NCI-H748 treated with DMSO at 0.1 percent for 48 hours (cell line): Measurements from ENCODE around the gene SLC25A42.

ENCODE experiments used
- DNase-seq: peaks from one replicate; lab custom pipeline; 2025; lab: John Stamatoyannopoulos, UW

The SLC25A42 gene

DNA sequence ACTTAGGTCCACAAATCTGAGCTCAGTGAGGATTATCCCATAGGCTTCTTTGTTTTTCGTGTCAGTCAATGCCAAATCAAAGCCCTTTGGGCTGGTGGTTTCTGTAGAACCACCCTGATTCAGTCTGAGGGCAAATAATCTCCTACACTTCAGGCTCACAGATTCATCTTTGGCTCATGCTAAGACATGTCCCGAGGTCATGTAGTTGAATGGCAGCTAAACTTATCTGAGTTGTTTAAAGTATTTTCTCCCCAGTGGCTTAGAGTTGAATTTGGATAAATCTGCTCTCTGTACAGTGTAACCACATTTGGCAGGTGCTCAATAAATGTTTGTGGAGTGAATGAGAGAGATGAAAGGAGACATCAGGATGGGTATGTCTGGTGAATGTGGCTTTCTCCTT is 13.1 kb upstream of the SLC25A42 start:
- no peak for DNase-seq

DNA sequence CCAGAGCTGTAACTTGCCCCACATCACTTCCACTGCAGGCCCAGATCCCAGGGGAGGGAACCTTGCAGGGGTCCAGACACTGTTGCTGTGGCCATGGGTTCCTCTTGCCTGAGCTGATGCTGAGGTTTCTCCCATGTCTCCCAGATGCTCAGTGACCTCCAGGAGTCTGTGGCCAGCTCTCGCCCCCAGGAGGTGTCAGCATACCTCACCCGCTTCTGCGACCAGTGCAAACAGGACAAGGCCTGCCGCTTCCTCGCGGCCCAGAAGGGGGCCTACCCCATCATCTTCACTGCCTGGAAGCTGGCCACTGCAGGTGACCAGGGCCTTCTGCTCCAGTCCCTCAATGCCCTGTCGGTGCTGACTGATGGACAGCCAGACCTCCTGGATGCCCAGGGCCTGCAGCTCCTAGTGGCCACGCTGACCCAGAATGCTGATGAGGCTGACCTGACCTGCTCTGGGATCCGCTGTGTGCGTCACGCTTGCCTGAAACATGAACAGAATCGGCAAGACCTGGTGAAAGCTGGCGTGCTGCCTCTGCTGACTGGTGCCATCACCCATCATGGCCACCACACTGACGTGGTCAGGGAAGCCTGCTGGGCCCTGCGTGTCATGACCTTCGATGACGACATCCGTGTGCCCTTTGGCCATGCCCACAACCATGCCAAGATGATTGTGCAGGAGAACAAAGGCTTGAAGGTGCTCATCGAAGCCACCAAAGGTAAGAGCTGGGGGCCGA is 12.1 kb upstream of the SLC25A42 start:
- no peak for DNase-seq

DNA sequence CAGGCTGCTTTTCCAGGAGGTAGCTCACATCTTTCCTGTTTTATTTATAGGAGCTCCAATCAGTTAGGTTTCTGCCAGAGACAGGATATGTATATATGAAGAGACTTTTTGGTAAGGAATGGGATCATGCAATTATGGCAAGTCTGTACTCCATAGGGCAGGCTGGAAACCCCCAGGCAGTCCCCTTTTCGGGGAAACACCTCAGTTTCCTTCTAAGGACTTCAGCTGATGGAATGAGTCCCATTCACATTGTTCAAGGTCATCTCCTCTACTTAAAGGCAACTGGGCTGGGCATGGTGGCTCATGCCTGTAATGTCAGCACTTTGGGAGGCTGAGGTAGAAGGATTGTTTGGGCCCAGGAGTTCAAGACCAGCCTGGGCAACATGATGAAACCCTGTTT is 10.9 kb upstream of the SLC25A42 start:
- no peak for DNase-seq

DNA sequence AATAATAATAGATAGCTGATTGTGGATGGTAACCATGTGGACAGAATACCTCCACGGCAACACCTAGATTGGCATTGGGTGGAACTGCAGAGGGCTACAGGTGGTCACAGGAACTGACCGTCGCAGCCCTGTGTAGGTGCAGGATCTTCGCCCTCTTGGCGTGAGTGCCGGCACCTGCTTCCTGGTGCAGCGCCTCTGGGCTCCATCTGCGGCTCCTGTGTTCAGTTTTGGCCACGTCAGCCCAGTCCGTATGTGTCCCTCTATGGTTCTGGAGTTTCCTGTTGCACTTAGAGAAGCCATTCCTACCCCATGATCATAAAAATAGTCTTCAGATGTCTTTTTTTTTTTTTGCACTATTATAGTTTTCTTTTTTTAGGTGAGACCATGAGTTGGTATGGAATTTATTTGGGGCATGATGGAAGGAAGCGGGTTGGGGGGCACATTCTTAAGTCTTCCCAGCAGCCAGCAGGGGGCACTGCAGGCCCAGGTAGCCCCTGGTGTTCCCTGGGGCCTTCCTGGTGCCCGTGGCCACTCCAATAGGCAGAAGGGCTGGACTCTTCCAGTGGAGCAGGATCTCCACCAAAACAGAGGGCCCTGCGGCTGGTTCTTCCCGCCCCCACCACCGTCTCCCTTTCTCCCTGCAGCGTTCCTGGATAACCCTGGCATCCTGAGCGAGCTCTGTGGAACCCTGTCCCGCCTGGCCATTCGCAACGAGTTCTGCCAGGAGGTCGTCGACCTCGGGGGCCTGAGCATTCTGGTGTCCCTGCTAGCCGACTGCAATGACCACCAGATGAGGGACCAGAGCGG is 10.1 kb upstream of the SLC25A42 start:
- DNase-seq, result no peak

DNA sequence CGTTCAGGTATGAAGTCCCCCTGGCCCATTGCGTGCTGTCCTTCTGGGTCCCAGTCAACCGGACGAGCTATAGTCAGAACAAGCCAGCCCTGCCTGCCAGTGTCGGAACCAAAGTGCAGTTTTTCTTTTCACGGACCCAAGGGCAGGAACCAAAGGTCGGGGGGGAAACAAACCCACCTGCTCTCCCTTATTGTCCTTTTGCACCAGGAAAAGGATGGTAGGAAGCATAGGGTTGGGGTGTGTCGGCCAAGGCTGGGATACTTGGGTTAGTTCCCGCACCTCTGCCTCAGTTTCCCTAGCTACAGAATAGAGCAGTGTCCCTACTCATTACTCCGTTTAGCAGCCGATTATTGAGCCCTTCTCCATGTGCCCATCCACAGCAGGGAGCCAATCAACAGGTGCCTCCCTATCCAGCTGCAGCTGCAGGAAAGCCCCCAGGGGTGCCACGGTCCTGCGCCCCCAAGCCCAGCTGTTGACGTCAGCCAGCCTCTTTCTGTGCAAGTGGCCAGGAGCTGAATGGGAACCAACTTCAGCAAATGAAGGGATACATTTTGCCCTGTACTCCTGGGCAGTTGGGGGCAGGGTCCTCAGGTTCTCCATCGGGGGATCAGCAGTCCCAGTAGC is 9.4 kb upstream of the SLC25A42 start:
- DNase-seq, result no peak

DNA sequence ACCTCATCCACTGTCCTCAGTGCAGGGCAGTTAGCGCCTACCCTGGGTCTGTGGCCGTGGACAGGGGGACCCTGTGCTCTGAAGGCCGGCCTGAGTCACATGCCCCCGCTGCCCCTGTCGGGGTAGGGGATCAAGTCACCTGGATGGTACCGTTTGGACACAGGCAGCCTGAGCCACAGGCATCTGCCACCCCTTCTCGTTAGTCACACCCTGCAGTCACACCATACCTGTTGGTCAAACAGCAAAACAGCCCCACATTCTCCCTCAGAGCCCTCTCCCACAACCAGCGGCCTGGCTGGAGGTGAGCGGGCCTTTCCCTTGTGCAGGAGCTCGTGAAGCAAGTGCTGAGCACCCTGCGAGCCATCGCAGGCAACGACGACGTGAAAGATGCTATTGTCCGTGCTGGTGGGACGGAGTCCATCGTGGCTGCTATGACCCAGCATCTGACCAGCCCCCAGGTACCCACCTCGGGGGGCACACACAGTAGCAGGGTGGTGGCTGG is 8.8 kb upstream of the SLC25A42 start:
- no peak for DNase-seq

DNA sequence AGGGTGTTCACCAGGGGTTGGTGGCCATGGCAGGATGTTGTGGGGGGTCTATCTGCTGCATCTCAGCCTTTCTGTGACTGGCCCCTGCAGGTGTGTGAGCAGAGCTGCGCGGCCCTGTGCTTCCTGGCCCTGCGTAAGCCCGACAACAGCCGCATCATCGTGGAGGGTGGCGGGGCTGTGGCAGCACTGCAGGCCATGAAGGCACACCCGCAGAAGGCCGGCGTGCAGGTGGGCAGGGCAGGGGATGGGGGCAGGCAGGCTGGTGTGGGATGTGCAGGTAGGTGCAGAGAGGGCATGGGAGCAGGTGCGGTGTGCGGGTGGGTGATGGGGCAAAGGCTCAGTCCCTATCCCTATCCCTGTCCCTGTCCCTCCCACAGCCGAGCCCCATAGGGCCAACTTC is 8.1 kb upstream of the SLC25A42 start:
- no peak for DNase-seq

DNA sequence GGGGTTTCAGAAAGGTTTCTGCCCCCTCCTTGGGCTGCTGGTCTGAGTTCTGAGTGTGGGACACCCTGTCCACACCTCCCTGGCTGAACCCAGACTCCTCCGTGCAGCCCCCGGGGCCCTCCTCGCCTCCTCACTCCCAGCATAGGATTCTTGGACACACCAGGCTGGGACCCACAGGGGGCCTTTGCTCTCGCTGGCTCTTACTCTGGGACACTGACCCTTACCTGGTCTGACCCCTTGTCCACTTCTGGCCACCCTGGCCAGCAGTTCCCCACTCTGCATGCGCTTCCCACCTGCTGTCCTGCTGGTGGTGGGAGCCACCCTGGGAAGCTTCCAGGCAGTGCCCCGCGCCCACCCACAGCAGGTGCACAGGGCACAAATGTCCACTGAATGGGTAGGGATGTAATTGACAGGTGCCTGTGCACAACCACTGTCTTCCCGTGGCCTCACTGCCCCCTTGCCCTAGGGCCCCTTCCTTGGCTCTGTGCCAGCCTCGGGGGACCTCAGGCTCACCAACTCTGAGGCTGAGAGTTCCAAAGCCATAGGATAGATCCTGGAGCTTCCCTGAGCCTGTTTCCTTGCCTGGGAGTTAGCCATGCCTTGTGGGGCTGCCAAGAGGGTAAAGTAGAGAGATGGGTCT is 7.0 kb upstream of the SLC25A42 start:
- no peak for DNase-seq

DNA sequence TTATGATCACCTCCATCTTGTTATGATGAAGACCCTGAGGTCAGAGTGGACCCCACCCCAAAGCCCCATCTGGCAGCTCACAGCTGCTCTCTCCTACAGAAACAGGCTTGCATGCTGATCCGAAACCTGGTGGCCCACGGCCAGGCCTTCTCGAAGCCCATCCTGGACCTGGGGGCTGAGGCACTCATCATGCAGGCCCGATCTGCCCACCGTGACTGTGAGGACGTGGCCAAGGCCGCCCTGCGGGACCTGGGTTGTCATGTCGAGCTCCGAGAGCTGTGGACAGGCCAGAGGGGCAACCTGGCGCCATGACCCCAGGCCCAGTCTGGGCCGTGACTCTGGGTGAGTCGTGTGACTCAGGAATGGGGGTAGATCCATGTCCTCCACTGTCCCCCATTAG is 6.5 kb upstream of the SLC25A42 start:
- DNase-seq, result no peak

DNA sequence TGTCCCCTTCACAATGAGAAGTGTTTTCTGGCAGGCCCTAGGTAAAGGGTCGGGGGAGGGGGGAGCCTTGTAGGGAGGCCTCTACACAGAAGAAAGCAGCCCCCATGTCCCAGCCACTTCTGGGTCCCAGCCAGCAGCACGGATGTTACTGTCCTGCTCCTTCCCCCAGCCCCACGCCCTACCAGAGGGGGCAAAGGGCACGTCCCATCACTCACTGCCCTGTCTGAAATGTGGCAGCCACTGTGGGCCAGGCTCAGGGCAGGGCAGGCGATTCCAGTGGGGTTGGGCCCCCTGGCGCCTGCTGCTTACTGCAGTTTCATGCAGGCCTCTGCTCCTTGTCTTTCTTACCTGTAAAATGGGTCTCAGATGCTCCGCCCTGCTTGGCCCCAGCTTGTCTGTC is 6.1 kb upstream of the SLC25A42 start:
- DNase-seq, result no peak

DNA sequence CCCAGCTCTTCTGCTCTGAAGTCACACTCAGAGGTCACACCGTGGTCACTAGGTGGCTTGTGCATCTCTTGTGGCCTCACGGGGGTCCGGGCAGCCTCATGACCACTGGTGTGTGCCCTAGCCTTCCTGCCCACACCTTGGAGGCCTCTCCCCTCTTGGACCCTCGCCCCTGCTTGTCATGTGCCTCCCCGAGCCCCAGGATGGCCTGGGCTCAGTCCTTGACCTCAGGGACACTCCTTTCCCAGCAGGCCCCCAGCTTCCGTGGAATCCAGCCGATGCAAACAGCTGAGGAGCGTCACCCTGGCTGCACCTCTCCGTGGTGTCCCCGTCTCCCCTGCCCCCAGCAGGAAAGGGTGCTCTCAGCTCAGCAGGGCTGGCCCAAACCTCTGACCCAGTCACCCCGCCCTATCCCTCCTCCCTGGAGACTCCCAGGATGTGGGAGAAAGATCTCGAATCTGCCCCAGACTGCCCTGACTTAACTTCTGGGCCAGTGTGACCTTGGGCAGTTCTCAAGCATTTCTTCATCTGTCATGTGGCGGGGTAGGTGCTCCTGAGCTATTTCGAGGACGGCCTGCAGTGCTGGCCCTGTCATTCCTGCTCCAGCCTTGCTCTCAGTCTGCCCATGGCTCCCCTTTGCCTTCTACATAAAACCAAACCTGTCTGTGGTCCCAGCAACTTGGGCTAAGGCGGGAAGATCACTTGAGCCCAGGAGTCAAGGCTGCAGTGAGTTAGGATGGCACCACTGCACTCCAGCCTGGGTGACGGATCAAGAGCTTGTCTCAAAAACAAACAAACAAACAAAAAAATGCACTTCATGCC is 4.6 kb upstream of the SLC25A42 start:
- no peak for DNase-seq

DNA sequence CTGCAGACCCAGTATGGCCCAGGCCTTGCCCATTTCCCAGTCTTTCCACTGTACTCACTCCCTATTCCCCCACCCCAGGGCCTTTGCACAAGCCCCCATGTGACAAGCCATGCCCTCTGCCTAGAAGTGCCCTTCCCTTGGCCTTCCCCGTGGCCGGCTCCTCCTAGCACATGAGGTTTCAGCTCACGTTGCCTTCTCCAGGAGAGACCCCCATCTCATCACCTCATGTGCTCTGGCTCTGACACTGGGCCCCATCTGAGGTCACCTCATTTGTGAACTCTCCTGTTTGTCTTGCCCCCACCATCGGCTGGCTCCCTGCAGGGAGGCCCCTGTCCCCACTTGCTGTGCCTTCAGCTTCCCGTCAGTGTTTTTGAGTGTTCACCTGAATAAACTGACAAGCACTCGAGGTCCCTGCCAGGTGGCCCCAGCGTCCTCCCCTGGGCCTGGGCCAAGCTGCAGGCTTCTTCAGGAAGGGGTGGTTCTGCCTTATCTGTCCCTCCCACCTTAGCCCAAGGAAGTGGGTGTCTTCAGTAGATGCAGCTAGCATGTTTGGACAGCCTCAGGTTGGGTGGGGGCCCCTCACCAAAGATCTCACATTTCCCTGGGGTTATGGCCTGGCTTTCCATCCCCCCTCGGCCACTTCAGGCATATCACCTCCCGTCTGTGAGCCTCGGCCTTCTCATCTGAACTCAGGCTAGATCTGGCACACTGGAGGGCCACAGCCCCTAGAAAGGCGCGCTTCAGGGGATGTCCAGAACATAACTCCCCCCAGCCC is 3.8 kb upstream of the SLC25A42 start:
- no peak for DNase-seq

DNA sequence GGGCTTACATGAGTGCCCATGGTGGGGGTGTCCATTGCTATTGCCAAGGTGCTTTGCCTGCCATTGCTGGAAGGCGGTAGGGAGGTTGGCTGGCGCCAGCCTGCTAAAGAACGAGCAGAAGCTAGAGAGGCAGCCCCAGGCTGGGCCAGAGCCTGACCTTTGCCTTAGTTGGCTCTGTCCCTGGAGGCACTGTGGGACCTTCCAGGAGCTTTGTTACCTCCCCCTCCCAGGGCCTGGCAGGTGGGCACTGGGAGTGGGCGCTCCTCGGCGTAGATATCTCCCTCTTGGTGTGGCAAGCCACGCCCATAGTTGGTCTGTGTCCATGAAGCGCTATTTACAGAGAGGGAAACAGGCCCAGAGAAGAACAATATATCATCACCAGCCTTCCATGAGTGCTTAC is 2.3 kb upstream of the SLC25A42 start:
- no peak for DNase-seq

DNA sequence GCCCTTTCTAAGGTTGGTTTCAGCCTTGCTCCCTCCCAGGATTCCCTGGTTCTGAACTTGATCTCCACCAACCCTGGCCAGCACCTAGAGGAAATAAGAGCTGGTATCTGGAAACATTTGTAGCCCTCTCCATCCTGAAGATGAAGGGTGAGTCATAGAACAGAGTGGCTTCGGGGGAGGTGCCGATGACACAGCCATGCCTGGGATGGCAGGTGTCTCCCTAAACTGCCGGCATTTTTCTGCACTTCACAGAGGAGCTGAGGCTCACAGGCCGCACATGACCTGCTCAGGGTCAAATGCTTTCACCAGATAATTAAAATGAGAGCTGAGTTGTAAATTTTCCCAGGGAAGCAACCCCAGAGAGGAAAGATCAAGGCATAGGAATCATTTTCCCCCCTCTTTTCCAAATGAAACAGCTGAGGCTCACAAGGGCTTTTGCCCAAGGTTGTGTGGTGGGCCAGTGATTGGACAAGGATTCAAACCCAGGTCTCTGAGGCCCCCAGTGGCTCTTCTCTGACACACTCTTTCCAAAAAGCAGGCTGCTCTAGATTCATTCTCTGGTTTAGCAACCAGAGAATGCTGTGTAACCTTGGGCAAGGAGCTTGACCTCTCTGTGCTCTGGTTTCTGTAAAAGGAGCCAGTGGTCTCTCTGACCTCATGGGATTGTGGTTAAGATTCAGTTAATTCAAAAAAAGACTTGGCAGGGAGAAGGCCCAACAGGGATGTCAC is 1.2 kb upstream of the SLC25A42 start:
- DNase-seq, result no peak

DNA sequence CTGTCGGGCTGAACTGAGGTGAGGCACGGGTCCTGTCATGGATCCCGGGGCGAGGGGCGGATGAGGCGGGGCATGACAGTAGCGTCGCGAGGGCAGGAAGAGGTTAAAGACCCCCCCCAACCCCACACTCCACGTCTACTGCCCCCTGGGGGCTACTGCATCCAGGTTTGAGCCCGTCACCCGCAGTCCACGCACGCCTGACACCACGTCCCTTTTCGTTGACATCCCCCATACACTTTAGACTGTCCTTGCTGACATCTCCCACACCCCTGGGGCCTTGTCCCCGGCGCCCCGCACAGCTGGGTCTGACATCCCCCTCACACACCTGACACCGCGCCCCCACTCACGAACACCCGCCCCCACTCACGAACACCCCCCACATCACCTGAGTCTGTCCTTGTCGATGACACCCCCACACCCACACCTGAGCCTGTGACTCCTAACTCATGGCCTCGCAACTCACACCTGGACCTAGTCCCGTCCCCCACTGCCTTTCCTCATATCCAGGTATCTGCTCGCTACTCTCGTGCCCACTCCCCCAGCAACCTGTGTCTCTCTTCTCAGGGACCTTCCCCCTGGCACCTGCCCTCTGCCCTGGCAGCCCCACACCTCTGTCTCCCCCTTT is 416 bp downstream of the SLC25A42 start:
- DNase-seq, result no peak

DNA sequence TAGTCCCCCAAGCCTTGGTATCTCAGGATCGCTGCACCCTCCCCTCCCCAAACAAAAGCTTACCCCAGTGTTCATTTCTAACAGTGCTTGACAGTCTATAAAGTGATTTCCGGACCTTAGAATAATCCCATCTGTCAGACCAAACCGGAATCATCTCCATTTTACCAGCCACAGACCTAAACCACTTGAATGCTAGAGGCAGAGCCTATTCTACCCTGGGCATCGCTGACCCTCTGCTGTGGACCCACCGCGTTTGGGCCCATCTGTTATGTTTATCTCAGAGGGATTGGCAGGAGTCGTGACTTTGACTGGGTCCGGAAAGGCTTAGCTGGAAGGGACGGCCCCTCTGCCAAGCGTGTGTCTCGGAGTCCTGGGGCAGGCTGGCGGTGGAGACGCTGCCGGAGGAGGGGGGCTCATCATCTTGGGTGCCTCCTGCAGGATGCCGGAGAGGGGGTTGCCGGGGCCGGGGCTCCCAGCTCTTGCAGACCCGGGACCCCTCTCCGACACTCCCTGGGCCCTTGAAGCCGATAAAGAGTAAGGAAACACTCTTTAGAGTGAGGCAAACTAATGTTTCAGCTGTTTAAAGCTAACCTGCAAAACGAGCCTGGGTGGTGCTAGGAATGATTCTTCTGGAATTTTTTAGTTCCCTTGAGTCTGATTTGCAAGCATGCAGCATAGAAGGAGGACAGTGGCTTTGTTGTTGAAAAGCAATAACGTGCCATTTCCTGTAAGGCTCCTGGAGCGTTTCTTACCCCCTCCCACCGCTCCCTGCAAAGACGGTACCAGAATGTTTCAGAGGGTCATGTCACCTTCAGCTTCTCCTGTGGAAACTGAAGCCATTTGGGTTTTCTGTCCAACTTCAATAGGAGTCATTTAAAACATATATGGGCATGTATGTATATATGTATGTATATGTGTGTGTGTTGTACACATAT is 1.3 kb downstream of the SLC25A42 start:
- no peak for DNase-seq

DNA sequence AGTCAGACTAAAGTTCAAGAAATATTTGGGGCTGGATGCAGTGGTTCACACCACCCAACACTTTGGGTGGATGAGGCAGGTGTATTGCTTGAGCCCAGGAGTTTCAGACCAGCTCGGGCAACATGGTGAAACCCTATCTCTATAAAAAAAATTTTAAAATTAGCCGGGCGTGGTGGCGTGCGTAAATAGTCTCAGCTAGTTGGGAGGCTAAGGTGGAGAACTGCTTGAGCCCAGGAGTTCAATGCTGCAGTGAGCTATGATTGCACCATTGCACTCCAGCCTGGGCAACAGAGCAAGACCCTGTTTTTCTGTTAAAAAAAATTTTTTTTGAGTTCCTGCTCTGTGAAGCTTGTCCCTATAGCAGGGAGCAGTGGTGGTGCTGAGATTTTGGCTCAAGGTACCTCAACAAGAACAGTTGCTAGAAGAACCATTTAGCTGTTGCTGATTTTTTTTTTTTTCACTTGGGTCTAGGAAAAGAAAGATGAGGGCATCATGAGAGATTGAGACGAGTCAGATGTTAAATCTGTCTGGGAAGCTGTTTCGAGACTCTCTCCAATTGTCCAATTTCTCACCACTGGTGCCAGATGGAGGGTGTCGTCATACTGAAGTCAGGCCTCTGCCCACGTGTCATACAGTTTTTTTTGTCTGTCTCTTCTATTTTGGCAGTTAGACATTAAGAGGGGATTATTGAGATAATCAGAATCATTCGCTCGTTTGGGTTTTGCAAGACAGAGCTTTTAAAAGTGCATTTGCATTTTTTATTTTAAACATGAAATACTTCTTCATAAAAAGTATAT is 3.7 kb downstream of the SLC25A42 start:
- DNase-seq, result no peak
